ENCODE results near the gene HNRNPDL. TPM values are rescaled to one million over a fixed set of nuclear protein-coding genes. Genes with fewer than 3 reads are reported as not detected.

Gene HNRNPDL
- total RNA-seq, 1 donor from 2014 or later: 93.5 TPM

GRCh38 chr4:82428969-82429727, 1.1 kb downstream of the HNRNPDL start:
- no peaks in the 10 kb centered on the region for H3K9me3 ChIP-seq (replicated peaks)
- H3K27ac ChIP-seq (replicated peaks): peak overlapping the region; percentile 98
- H3K4me3 ChIP-seq: peak overlapping the region; percentile 94
- H3K27me3 ChIP-seq (ENCODE audit: low read depth): no peaks in the 10 kb centered on the region
- H3K36me3 ChIP-seq: peaks cover 40% of the 10 kb centered on the region
- H3K4me1 ChIP-seq: peaks cover 68% of the 10 kb centered on the region
- DNase-seq: peak; percentile 94
- peak; percentile 97 for TF ChIP-seq CTCF (IDR thresholded peaks at IDR 0.05; ENCODE audit: borderline replicate concordance)
- intact Hi-C loops (cut with micrococcal nuclease): loop anchor here (5.0 kb wide), 1 partner anchor 57 kb away; the partner anchor contains the start of gene HNRNPD

DNA sequence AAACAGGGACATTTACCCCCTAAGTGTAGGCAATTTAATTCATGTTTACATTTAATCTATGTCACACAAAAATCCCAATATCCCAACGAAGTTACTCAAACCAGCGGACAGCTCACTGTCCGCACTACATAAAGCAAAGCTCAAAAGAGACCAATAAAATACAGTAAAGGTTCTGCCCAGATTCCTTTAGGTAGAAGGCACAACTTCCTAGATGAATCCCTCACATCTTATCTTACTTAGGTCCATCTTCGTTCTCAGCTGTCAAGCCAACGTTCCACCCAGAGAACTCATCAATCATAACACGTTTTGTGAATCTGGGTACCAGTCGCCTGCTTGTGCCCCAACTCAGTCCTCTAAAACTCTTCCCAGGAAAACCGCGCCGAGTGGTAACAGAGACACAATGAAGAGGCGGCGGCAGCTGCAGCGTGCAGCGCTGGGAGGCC, 1.7 kb downstream of the HNRNPDL start:
- no peaks in the 10 kb centered on the region for H3K27me3 ChIP-seq (ENCODE audit: low read depth)
- intact Hi-C loops (cut with micrococcal nuclease): loop anchor here (5.0 kb wide), 1 partner anchor 56 kb away; the partner anchor contains the start of gene HNRNPD
- DNase-seq: no peak
- peak overlapping the region; percentile 98 for H3K27ac ChIP-seq (replicated peaks)
- H3K4me1 ChIP-seq: peaks cover 68% of the 10 kb centered on the region
- H3K4me3 ChIP-seq: peak overlapping the region; percentile 94
- H3K9me3 ChIP-seq (replicated peaks): no peaks in the 10 kb centered on the region
- TF ChIP-seq CTCF (IDR thresholded peaks at IDR 0.05; ENCODE audit: borderline replicate concordance): no peak
- peaks cover 46% of the 10 kb centered on the region for H3K36me3 ChIP-seq

- intact Hi-C loops (cut with micrococcal nuclease): loop anchor here (5.0 kb wide), 1 partner anchor 53 kb away; the partner anchor contains the start of gene HNRNPD
- Histone ChIP-seq H3K4me3 (no peak overlapping the region), H3K9me3 (replicated peaks) (no peaks in the 10 kb centered on the region), H3K27me3 (ENCODE audit: low read depth) (no peaks in the 10 kb centered on the region), H3K36me3 (peaks cover 58% of the 10 kb centered on the region), H3K4me1 (peaks cover 48% of the 10 kb centered on the region), H3K27ac (replicated peaks) (no peak overlapping the region)
- no peak for DNase-seq
- no peak for TF ChIP-seq CTCF (IDR thresholded peaks at IDR 0.05; ENCODE audit: borderline replicate concordance)
These were observed 4.8 kb downstream of the HNRNPDL start for GRCh38 chr4:82425478-82425877.

DNA sequence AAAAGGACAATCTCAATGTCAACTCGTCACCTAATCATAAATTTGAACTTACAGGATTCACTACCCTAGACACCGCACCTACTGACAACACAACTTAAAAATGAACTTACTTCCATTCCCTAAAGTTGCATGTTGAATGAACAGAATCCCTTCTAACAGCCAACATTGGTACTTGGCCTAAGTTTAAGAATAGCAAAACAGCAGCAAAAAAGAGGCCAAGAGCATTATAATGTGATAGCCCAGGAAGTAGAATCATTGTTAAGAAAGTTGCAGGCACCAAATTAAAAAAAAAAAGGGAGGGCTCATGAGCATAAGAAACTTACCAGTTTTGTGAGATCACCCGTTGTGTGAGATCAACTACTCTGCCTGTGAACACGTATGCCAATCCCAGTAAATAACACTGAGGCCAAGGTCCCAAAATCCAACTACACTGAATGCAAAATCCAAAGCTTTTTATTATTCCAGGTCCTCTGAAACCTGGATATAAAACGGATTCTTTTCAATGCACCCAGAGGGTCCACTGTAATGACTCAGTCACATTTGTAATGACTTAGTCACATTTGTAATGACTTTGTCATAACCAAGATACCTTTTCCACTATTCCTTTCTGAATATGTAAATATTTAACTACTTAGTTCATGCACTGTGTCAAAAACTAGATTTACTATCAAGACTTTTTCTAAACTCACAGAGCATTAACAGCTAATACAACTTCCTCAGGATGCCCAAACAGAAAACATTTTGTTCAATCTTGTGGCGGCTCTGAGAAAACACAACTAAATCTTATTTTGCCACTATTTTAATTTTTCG, 6.8 kb downstream of the HNRNPDL start:
- Histone ChIP-seq H3K4me1 (peaks cover 33% of the 10 kb centered on the region), H3K27ac (replicated peaks) (no peak overlapping the region), H3K27me3 (ENCODE audit: low read depth) (no peaks in the 10 kb centered on the region), H3K4me3 (no peak overlapping the region), H3K9me3 (replicated peaks) (no peaks in the 10 kb centered on the region), H3K36me3 (peaks cover 58% of the 10 kb centered on the region)
- no peak for DNase-seq
- TF ChIP-seq CTCF (IDR thresholded peaks at IDR 0.05; ENCODE audit: borderline replicate concordance): no peak
- intact Hi-C loops (cut with micrococcal nuclease): no loop called here

DNA sequence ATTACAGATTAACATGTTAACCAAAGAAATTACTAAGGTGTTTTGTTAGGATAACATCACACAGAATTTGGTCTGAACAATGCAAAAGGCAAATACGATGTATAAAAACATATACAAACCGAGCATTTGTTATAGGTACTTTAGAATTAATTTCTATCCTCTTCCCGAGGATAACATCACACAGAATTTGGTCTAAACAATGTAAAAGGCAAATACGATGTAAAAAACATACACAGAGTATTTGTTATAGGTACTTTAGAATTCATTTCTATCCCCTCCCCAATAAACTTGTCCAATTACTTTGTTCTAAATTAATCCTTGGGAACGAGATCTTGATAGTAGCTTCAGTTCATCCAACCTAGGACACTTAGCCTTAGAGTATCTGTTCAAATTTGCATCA, 7.6 kb downstream of the HNRNPDL start:
- Histone ChIP-seq H3K4me3 (no peak overlapping the region), H3K27ac (replicated peaks) (no peak overlapping the region), H3K4me1 (peaks cover 25% of the 10 kb centered on the region), H3K27me3 (ENCODE audit: low read depth) (no peaks in the 10 kb centered on the region), H3K36me3 (peaks cover 53% of the 10 kb centered on the region), H3K9me3 (replicated peaks) (no peaks in the 10 kb centered on the region)
- no peak for TF ChIP-seq CTCF (IDR thresholded peaks at IDR 0.05; ENCODE audit: borderline replicate concordance)
- intact Hi-C loops (cut with micrococcal nuclease): no loop called here
- DNase-seq: no peak
